HG03103 (cell line): ENCODE results near the gene FAM161A.
"Not testable (repeated sequence)": the region's sequence is repeated elsewhere in the genome, so short reads cannot be mapped to it uniquely, and the experiment has no call there.

Experiments used
- ATAC-seq: cut with Tn5 transposase; IDR thresholded peaks from one replicate; pipeline ENCODE4 v1.9.1; 2021; ENCODE audit warnings: low read depth; ENCODE audit not compliant: unreplicated experiment

FAM161A gene, protein sequence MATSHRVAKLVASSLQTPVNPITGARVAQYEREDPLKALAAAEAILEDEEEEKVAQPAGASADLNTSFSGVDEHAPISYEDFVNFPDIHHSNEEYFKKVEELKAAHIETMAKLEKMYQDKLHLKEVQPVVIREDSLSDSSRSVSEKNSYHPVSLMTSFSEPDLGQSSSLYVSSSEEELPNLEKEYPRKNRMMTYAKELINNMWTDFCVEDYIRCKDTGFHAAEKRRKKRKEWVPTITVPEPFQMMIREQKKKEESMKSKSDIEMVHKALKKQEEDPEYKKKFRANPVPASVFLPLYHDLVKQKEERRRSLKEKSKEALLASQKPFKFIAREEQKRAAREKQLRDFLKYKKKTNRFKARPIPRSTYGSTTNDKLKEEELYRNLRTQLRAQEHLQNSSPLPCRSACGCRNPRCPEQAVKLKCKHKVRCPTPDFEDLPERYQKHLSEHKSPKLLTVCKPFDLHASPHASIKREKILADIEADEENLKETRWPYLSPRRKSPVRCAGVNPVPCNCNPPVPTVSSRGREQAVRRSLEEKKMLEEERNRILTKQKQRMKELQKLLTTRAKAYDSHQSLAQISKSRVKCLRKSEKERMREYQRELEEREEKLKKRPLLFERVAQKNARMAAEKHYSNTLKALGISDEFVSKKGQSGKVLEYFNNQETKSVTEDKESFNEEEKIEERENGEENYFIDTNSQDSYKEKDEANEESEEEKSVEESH

DNA sequence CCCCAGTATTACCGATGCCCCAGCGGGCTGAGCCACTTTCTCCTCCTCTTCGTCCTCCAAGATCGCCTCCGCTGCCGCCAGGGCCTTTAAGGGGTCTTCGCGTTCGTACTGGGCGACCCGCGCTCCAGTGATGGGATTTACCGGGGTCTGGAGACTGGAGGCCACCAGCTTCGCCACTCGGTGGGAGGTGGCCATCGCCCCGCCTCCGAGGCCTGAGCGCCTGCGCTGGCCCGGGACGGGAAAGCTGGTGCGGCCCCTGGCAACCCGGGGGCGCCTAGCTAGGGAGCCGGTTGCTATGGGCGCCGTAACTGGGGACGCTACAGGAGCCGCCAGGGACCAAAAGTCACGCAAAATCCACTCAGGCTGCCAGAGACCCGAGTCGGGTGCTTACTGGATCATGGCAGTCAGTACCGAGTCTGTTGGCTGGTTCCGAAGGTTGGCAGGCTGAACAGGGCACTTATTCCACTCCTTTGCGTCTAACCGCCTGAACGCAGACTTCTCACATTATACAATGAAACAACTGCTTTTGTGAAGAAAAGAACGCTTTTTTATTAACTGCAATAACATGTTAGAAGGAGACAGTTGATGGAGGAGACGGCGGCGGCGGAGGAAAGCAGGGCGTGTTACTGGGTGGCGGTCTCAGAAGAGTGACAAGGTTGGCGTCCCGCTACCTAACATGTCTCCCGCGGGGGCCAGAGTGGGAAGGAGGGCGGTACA is at the start of gene FAM161A:
TSS of gene FAM161A (minus strand) at position 214 of the 717 bp plus-strand sequence. CDS start at position 195, 19 bp downstream.
- ATAC-seq = peak; percentile 60

DNA sequence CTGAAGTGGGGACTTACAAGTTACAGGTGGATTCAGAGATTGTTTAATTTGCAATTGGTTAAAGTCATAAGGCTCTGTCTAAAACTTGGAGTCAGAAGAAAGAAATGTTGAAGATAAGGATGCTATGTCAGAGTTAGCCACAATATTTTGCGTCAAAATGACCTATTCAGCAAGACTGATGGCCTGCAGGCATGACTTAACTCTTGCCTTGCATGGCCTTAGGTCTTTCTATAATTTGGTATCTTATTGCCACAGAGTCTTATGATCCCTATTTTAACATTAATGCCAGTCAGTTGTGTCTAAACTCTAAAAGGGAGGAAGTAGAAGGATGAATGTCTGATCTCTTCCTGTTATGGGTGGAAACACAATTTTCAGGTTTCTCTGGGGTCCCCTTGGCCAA is 46.4 kb upstream of the FAM161A start:
- ATAC-seq = no peak

DNA sequence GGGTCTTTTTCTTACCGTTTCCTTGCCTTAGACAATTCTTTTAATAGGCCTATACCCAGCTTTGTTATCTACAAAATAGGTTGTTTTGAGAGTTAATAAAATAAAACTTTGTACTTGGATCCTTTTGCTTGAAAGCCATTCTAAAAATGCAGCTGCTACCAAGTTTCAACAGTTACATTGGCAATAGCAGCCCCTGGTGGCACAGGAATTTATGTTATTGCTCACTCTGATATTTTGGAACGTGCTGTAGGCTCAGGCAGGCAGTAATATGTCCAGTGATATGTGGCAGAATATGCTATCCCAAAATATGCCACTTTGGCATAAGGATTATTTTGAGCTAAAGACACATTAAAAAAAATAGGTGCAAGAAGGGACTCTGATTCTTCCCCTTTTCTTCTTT is 45.0 kb upstream of the FAM161A start:
- ATAC-seq = no peak

DNA sequence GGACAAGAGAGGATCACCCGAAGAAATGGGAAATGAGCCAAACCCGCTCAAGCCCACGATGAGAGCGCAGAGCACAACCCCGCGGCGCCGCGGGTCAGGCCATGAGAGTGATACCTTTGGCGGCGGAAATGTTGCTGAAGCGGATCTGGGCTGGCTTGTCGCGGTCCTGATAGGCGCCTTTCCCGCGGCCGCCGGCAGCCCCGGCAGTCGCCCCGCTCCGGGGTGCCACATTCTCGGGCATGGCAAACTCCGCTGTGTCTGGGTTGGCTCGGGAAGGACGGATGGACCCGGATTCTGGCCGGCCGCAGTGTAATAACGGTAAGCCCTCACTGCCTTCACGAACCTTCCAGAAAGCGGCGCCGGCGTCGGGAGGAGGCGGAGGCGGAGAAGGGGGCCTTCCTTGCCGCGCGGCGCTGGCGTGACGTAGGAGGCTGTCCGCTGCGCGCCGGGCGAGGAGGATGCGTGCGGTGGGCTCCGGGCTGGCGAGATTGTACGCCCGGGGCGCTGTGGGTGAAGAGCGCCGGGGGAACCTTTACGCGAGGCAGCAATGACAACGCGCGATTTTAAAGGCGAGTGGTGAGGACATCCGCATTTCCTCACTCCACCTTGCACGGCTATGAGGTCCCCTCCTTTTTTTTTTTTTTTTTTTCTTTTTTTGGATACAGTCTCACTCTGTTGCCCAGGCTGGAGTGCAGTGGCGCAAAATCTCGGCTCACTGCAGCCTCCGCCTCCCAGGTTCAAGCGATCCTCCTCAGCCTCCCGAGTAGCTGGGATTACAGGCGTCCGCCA is 34.6 kb upstream of the FAM161A start, which contains the start of gene CCT4:
TSS of gene CCT4 (minus strand) at position 390 of the 789 bp plus-strand sequence. CDS start at position 241, 149 bp downstream.
- ATAC-seq = peak; percentile 62

DNA sequence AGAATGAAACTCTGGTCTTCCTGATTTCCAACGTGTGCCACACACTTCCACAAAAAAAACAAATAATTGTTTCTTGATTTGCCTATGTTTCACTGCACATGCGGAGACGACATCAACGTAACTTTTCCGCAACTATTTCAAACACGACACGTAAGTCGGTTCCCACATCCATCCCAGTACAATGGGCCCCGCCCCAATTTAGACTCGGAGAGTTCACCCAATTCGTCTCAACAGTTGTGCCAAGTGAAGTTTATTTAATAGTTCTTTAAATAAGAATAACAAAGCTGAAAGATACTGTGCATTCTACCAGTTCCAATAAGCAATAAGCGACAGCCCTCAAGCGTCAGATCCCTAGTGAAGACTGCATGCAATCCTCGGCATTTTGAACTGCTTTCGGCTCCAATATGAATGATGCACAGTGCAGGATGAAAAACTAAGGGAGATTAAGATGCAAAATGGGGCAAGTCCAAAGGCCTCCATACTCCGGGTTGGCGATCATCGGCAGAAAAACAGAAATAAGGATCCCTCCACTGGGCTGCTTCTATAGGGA is 33.9 kb upstream of the FAM161A start:
- peak; percentile 10 for ATAC-seq

DNA sequence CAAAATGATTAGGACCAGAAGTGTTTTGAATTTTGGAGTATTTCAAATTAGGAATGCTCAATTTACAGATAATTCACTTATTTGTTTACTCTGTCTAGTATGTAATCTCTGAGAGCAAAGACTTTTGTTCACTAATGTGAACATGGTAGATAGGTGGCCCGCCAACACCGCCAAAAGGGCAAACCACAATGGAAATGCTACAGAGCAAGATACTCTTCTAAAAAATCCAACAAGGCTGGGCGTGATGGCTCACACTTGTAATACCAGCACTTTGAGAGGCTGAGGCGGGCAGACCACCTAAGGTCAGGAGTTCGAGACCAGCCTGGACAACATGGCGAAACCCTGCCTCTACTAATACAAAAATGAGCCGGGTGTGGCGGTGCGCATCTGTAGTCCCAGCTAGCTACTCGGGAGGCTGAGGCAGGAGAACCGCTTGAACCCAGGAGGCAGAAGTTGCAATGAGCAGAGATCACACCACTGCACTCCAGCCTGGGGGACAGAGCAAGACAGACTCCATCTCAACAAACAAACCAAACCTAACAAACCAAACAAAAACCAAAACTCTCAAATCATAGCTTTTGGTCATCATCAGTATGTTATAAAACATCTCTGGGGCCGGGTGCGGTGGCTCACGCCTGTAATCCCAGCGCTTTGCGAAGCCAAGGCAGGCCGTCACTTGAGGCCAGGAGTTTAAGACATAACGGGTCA is 32.2 kb upstream of the FAM161A start:
- no peak for ATAC-seq

DNA sequence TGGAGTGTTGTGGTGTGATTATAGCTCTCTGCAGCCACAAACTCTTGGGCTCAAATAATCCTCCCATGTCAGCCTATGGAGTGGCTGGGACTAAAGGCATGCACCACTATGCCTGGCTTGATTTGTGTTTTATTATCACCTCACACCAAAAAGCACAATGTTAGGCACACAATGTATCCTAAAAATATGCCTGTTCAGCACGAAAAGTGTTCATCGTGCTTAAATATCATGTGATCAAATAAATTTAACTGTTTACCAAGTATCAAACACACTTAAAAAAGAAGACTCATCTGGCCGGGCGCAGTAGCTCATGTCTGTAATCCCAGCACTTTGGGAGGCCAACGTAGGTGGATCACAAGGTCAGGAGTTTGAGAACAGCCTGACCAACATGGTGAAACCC is 29.0 kb upstream of the FAM161A start:
- ATAC-seq = no peak

DNA sequence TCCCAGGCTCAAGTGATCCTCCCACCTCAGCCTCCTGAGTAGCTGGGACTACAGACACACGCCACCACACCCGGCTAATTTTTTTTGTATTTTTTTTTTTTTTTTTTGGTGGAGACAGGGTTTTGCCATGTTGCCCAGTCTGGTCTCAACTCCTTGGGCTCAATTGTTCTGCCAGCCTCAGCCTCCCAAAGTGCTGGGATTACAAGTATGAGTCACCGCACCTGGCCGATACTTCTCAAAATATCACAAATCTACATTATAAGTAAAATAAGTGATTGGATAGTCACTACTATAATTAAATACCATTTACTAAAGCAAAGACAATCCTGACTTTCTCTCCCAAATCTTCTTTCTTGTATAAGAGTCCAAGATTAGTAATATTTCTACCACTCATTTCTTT is 25.5 kb upstream of the FAM161A start:
- not testable (repeated sequence) for ATAC-seq

DNA sequence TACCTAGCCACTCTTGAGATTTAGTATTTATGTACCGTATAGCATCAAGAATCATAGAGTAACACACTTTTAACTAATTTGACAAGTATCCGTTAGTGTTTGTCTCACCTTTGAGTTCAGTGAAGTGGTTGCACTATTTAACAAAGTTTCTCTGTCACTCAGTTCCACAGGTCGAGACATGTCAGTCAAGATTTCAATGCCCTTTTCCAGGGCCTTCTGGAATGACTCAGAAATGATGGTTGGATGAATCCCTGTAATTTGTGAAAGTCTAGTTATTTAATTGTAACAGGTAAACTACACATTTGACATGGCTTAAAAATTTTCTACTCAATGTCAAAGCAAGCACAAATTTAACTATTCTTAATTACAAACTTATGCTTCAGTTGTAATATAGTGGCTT is 24.9 kb upstream of the FAM161A start:
- ATAC-seq = no peak

DNA sequence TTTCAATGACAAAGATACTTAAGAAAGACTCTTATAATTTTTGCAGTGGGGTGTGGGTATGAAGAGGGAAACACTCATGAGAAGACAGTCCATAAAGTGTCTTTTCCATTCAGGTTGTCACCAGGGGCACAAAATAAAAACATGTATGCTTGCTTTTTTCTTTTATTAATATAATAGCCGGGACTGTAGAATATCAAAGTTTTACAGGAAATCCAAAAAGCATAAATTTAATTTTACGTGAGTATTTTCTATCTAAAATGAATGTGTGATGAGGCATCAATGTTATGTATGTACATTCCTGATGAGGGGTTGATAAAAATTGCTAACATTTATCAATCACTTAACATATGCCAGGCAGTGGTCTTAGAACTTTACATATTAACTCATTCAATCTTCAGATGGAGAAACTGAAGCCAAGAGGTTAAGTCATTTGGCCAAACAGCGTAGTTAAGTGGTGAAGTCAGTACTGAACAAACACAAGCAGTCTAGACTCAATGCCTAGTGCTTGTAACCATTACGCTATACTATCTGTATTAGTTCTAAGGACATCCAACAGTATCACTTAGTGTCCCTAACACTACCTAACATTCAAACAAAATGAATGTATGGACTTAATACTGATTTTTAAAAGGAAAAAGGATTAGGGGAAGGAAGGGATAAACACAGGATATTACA is 23.8 kb upstream of the FAM161A start:
- ATAC-seq = no peak

DNA sequence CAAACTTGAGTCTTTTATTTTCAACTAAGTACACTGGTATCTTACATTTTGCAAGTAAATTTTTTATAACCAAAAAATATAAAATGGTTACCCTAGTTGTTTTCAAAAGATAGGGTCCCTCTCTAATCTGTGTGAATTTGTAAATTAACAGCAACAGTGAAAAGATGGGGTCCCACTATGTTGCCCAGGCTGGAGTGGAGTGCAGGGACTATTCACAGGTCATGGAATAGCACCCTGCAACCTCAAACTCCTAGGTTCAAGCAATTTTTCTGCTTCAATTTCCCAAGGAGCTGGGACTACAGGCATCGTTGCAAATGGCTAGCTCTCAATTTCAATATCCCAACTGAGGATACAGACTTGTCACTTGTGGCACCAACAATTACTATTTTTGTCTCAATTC is 22.5 kb upstream of the FAM161A start:
- no peak for ATAC-seq

DNA sequence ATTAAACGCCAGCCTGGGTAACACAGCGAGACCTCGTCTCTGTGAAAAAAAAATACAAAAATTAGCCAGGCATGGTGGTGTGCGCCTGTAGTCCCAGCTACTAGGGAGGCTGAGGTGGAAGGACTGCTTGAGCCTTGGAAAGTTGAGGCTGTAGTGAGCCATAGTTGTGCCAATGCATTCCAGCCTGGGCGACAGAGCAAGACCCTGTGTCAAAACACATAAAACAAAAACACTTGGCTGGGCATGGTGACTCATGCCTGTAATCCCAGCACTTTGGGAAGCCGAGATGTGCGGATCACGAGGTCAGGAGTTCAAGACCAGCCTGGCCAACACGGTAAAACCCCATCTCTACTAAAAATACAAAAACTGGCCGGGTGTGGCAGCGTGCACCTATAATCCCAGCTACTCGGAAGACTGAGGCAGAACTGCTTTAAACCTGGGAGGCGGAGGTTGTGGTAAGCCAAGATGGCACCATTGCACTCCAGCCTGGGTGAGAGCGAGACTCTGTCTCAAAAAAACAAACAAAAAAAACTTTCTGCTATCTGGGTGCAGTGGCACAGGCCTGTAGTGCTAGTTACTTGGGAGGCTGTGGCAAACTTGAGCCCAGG is 12.7 kb upstream of the FAM161A start:
- not testable (repeated sequence) for ATAC-seq

DNA sequence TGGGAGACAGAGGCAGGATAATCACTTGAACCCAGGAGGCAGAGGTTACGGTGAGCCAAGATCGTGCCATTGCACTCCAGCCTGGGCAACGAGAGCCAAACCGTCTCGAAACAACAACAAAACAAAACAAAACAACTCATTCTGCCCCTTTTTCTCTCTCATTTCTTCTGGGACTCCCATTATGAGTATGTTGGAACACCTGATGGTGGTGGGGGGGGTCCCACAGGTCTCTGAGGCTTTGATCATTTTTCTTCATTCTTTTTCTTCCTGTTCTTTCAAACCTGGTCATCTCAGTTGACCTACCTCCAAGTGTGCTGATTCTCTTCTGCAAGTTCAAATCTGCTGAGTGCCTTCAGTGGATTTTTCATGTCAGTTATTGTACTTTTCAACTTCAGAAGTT is 8.2 kb upstream of the FAM161A start:
- no peak for ATAC-seq

DNA sequence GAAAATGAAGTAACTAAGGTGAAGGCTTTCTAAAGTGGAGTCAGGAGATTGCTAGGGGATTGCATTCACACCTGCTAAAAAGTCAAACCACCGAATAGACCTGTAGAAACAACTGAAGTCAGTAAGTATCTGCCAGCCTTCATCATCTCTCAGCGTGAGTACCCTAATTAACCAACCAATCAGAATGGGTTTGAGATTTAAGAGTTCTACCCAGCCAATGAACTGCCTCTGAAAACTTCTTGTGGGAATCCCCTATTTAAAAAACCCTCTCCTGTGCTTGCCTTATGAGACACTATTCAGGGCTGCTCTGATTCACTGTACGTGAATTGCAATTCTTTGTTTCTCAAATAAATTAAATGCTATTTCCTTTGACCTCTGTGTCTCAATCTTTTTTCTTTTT is 3.4 kb upstream of the FAM161A start:
- no peak for ATAC-seq

DNA sequence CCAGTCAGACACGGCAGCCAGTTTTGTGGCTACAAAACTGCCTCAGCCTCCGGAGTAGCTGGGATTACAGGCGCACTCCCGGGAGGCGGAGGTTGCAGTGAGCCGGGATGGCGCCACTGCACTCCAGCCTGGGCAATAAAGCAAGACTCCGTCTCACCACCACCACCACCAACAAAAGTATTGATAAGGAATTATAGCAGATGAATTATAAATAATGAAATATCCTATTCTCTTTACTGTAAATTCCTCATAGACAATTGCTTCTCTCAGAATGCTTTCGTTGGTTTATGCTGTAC is 1.4 kb upstream of the FAM161A start:
- ATAC-seq = no peak

DNA sequence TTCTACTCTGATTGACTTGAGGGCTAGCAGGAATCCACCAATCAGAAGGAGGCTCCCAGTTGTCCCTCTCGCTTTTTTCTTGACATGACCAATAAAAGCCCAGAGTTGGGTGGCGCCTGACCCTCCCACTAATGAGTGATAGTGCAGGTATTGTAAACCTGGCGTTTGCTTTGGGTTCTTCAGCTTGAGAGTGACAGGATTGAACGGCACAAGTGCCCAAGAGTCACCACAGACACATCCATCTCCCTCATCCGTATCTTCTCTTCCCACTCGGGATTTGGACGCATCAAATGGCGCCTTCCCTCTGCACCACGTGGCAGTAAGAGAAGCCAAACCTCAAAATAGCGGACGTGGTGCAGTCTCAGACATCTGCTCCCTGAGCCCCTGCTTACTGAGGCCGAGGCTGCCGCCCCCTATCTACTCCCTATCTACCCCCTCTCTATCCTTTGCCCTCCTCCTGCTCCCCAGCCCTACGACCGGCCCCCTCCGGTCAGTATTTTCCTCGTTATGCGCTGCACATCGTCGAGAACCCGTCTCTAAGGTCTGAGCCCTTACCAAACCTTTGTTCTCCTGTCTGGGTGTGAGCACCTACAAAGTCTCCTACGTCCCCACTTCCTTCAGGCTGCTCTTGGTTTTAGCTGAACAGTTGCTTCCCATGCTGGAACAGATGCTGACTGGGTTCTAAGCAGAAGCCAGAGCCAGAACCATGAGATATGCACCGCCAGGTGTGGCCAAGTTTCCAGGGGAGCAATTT is 881 bp upstream of the FAM161A start:
- ATAC-seq = peak; percentile 77

DNA sequence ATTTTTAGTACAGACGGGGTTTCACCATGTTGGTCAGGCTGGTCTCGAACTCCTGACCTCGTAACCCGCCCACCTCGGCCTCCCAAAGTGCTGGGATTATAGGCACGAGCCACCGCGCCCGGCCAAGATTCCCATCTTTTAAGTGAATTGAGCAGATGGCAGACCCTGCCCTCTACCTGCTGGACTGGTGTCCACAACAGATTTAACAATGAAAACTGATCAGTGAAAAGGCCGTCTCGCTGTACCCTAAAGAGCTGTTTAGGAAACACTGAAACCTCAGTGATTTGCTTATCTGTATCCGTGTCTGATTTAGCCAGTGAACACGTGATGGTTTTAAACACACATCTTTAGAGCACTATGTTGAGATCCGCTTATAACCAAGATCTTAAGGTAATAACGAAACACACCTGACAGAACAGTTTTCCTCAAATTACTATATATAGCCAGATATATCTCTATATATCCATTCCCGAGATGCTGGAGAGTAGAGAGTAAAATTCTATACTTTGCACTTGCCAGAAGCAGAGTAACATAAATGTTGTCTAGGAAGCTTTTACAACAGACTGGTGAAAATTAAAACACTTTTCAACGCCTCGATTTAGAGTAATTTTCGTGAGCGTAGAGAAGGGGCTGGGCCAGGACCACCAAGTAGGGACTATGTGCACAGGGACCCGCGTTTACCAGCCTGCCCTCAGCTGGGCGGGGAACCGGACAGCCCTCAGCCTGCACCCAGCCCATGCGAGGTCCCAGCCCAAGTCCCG is 594 bp downstream of the FAM161A start:
- peak; percentile 45 for ATAC-seq
